Measurements from ENCODE around the gene THADA. TPM values are rescaled to one million over a fixed set of nuclear protein-coding genes. Genes with fewer than 3 reads are reported as not detected.

THADA gene
- total and polyA plus RNA-seq, 9 donors: 14.4 to 24.3 (median 18.1) TPM

DNA sequence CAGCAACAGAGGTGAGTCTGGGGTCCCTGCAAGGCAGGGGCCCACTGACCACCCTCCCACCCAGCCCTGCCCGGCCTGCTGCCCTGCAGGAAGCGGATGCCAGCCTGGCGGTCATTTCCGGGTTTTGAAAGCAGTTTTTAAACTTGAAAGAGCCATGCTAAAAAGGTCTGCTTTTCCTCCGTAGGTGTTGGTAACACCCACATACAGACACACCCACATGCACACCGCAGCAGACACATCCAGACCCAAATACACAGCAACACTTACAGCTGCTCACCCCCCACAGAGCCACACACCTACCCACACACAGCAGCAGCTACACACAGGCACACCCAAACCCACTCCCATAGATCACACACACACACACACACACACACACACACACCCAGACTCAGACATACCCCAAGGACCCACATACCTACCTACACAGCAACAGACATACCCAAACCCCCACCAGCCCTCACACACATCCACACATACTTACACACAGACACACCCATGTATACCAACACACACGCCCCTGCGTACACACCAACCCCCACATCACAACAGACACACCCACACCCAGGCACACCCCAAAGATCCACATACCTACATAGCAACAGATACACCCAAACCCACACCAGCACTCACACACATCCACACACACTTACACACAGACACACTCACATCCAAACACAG lies 377.0 kb downstream of the THADA start:
- 22% methylated on average over 8 of the region's 8 CpGs for WGBS (ENCODE audit: insufficient coverage)
- peak overlapping the region; percentile 96 for H3K4me3 ChIP-seq (ENCODE audit: low read length)
- H3K4me1 ChIP-seq (ENCODE audit: control insufficient read depth, insufficient read depth, low read length): peaks cover 56% of the 10 kb centered on the region
- peak overlapping the region; percentile 94 for H3K27ac ChIP-seq (ENCODE audit: low read length)
- peak; percentile 54 for DNase-seq
- no peaks in the 10 kb centered on the region for H3K27me3 ChIP-seq (ENCODE audit: control insufficient read depth, insufficient read depth, low read length)
- H3K9me3 ChIP-seq (replicated peaks; ENCODE audit: control insufficient read depth, low read depth, low read length): no peaks in the 10 kb centered on the region
- peaks cover 13% of the 10 kb centered on the region for H3K36me3 ChIP-seq (ENCODE audit: control insufficient read depth, insufficient read depth, low read length)

DNA sequence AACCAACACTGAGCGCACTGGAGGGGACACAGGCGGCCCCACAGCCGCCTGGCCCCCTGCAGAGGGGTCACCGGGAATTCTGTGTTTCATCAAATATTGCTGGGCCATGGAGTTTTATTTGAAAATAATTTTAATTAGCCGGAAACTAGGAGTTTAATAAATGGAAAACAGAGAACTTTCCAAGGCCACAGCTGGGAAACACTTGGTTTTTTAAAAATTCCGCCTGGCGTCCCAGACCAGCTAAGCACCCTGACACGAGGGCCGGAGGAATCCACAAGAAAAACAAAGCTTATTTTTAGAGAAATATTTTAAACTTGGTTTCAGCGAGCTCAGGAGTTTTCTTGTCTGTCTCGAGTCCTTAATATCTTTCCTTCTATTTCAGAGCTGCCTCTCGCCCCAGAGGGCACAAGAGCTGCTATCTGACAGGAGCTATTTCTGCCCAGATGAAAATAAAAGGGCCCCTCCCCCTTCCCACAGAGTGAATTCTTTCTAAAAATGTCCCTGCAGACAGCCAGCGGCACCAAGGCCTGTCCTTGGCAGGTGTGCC lies 377.6 kb downstream of the THADA start:
- peak overlapping the region; percentile 94 for H3K27ac ChIP-seq (ENCODE audit: low read length)
- H3K4me1 ChIP-seq (ENCODE audit: control insufficient read depth, insufficient read depth, low read length): peaks cover 57% of the 10 kb centered on the region
- H3K9me3 ChIP-seq (replicated peaks; ENCODE audit: control insufficient read depth, low read depth, low read length): no peaks in the 10 kb centered on the region
- DNase-seq: peak; percentile 80
- peaks cover 7% of the 10 kb centered on the region for H3K36me3 ChIP-seq (ENCODE audit: control insufficient read depth, insufficient read depth, low read length)
- H3K27me3 ChIP-seq (ENCODE audit: control insufficient read depth, insufficient read depth, low read length): no peaks in the 10 kb centered on the region
- H3K4me3 ChIP-seq (ENCODE audit: low read length): no peak overlapping the region
- WGBS (ENCODE audit: insufficient coverage): 16% methylated on average over 4 of the region's 13 CpGs

- 55% methylated on average over 2 of the region's 11 CpGs for WGBS (ENCODE audit: insufficient coverage)
- Histone ChIP-seq H3K4me1 (ENCODE audit: control insufficient read depth, insufficient read depth, low read length) (peaks cover 64% of the 10 kb centered on the region), H3K4me3 (ENCODE audit: low read length) (no peak overlapping the region), H3K9me3 (replicated peaks; ENCODE audit: control insufficient read depth, low read depth, low read length) (no peaks in the 10 kb centered on the region), H3K27me3 (ENCODE audit: control insufficient read depth, insufficient read depth, low read length) (no peaks in the 10 kb centered on the region), H3K36me3 (ENCODE audit: control insufficient read depth, insufficient read depth, low read length) (peaks cover 3% of the 10 kb centered on the region), H3K27ac (ENCODE audit: low read length) (peak overlapping the region; percentile 94)
- peak; percentile 58 for DNase-seq
These were observed 378.3 kb downstream of the THADA start for GRCh38 chr2:43217228-43218154.

GRCh38 chr2:43216629-43217028 lies 379.2 kb downstream of the THADA start:
- Histone ChIP-seq H3K27ac (ENCODE audit: low read length) (no peak overlapping the region), H3K4me3 (ENCODE audit: low read length) (no peak overlapping the region), H3K27me3 (ENCODE audit: control insufficient read depth, insufficient read depth, low read length) (no peaks in the 10 kb centered on the region), H3K9me3 (replicated peaks; ENCODE audit: control insufficient read depth, low read depth, low read length) (no peaks in the 10 kb centered on the region), H3K36me3 (ENCODE audit: control insufficient read depth, insufficient read depth, low read length) (no peaks in the 10 kb centered on the region), H3K4me1 (ENCODE audit: control insufficient read depth, insufficient read depth, low read length) (peaks cover 62% of the 10 kb centered on the region)
- DNase-seq: no peak
- 100% methylated on average over 2 of the region's 8 CpGs for WGBS (ENCODE audit: insufficient coverage)

GRCh38 chr2:43215673-43216255 lies 380.1 kb downstream of the THADA start:
- no peaks in the 10 kb centered on the region for H3K9me3 ChIP-seq (replicated peaks; ENCODE audit: control insufficient read depth, low read depth, low read length)
- no peaks in the 10 kb centered on the region for H3K27me3 ChIP-seq (ENCODE audit: control insufficient read depth, insufficient read depth, low read length)
- peaks cover 57% of the 10 kb centered on the region for H3K4me1 ChIP-seq (ENCODE audit: control insufficient read depth, insufficient read depth, low read length)
- no peak overlapping the region for H3K4me3 ChIP-seq (ENCODE audit: low read length)
- no peaks in the 10 kb centered on the region for H3K36me3 ChIP-seq (ENCODE audit: control insufficient read depth, insufficient read depth, low read length)
- no peak for DNase-seq
- 73% methylated on average over 4 of the region's 6 CpGs for WGBS (ENCODE audit: insufficient coverage)
- H3K27ac ChIP-seq (ENCODE audit: low read length): no peak overlapping the region

DNA sequence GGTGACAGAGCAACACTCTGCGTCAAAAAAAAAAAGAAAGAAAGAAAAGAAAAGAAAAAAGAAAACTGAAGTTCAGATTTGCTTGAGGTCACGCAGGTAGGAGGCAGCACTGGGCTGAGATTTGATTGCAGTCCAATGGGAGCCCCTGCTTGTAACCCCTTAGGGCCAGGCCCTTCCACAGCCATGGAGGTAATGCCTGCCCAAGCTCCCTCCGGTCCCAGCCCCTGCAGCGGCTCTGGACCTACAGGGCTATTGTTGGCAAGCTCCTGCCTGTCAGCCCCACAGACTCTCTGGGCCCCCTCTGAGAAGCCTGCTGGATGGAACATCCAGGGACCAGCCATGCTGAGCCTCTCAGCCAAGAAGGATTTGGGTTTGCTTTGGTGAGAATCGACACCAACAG lies 381.6 kb downstream of the THADA start:
- Histone ChIP-seq H3K27me3 (ENCODE audit: control insufficient read depth, insufficient read depth, low read length) (no peaks in the 10 kb centered on the region), H3K4me3 (ENCODE audit: low read length) (no peak overlapping the region), H3K27ac (ENCODE audit: low read length) (no peak overlapping the region), H3K9me3 (replicated peaks; ENCODE audit: control insufficient read depth, low read depth, low read length) (no peaks in the 10 kb centered on the region), H3K36me3 (ENCODE audit: control insufficient read depth, insufficient read depth, low read length) (no peaks in the 10 kb centered on the region), H3K4me1 (ENCODE audit: control insufficient read depth, insufficient read depth, low read length) (peaks cover 51% of the 10 kb centered on the region)
- no peak for DNase-seq
- 57% methylated on average over 4 of the region's 5 CpGs for WGBS (ENCODE audit: insufficient coverage)

DNA sequence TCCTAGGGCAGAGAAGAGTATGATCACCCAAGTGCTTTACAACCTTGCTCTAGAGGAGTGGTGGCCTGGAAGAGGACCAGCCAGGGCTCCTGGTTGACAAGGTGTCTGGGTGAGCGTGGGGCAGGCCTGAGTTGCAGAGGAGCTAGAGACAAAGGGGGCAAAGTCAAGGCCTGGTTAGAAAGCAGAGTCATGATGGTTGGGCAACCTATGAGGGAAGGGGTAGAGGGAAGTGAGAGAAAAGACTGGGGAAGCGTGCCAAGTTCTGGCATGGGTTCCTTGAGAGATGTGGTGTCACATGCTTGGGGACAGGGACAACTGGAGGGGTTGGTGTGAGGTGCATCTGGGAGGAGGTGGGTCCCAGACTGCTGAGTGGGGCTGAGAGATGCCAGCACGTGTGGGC lies 382.9 kb downstream of the THADA start:
- Histone ChIP-seq H3K4me3 (ENCODE audit: low read length) (no peak overlapping the region), H3K4me1 (ENCODE audit: control insufficient read depth, insufficient read depth, low read length) (peaks cover 38% of the 10 kb centered on the region), H3K27me3 (ENCODE audit: control insufficient read depth, insufficient read depth, low read length) (no peaks in the 10 kb centered on the region), H3K27ac (ENCODE audit: low read length) (no peak overlapping the region), H3K36me3 (ENCODE audit: control insufficient read depth, insufficient read depth, low read length) (no peaks in the 10 kb centered on the region), H3K9me3 (replicated peaks; ENCODE audit: control insufficient read depth, low read depth, low read length) (no peaks in the 10 kb centered on the region)
- 87% methylated on average over 2 of the region's 3 CpGs for WGBS (ENCODE audit: insufficient coverage)
- DNase-seq: peak; percentile 72

DNA sequence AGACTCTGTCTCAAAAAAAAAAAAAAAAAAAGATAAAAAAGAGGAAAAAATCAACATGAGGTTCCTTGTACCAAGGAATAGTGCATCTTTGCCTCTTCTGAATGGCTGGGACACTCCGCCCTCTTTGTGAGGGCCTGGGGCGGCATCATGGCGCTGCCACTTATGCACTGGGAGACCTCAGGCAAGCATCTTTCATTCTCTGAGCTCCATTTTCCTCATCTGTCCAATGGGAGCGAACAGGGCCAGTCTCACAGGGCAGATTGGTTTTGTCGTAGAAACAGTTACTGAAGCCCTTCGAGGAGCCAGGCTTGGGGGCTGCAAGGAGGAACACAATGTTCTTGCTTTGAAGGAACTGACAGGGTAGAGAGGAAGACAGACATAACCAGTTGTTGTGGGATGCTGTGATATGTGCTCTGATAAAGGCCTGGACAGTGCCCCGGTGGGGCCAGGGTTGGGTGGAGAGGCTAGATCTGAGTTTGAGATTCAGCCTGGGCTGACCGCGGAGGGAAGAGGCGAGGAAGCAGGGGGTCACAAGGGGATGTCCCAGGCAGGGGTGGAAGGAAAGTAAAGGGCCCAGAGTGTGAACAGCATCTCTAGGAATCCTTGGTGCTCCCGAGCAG lies 383.5 kb downstream of the THADA start:
- Histone ChIP-seq H3K4me1 (ENCODE audit: control insufficient read depth, insufficient read depth, low read length) (peaks cover 32% of the 10 kb centered on the region), H3K27me3 (ENCODE audit: control insufficient read depth, insufficient read depth, low read length) (no peaks in the 10 kb centered on the region), H3K27ac (ENCODE audit: low read length) (no peak overlapping the region), H3K9me3 (replicated peaks; ENCODE audit: control insufficient read depth, low read depth, low read length) (no peaks in the 10 kb centered on the region), H3K36me3 (ENCODE audit: control insufficient read depth, insufficient read depth, low read length) (no peaks in the 10 kb centered on the region), H3K4me3 (ENCODE audit: low read length) (no peak overlapping the region)
- DNase-seq: no peak
- WGBS (ENCODE audit: insufficient coverage): 91% methylated on average over 11 of the region's 11 CpGs

DNA sequence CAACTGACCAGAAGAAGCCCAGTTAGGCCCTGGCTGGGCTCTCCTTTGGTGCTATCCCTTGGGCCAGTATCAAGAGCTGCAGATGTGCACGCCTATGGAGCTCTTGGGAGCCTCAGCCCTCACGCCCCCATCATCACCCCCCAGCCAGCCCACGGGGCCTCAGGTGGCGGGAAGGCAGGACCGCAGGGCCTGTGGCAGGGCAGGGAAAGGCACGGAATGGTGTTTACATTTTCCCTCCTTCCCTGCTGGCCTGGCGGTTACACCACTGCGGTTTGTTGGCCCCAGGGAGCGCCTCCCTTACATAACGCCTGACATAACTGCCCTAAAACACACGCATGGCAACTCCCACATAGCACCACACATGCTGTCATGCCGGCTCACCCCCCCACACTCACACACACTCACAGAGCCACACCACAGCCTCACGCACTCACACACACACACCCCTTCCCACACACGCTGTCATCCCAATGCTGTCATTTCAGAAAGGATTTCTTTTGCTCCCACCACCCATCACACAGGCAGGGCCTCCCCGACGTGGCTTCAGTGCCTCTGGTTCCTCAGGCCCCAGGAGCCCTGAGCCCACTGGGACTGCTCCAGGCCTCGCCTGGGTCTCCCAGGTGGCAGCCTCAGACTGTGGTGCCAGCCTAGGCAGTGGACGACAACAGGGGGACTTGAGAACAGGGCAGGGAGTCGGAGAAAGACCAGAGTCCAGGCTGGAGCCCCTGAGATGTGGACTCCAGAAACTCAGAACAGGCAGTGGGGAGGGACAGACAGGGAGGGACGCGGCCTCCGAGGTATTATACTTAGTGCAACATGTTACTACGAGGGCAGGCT lies 385.2 kb downstream of the THADA start:
- H3K4me3 ChIP-seq (ENCODE audit: low read length): no peak overlapping the region
- peak; percentile 70 for DNase-seq
- WGBS (ENCODE audit: insufficient coverage): 45% methylated on average over 22 of the region's 23 CpGs
- H3K27ac ChIP-seq (ENCODE audit: low read length): no peak overlapping the region
- H3K9me3 ChIP-seq (replicated peaks; ENCODE audit: control insufficient read depth, low read depth, low read length): no peaks in the 10 kb centered on the region
- H3K4me1 ChIP-seq (ENCODE audit: control insufficient read depth, insufficient read depth, low read length): peaks cover 27% of the 10 kb centered on the region
- H3K27me3 ChIP-seq (ENCODE audit: control insufficient read depth, insufficient read depth, low read length): no peaks in the 10 kb centered on the region
- H3K36me3 ChIP-seq (ENCODE audit: control insufficient read depth, insufficient read depth, low read length): no peaks in the 10 kb centered on the region

Measured in muscle of leg (tissue), 11 donors.